H1 (cell line): Measurements from ENCODE around the gene OPALIN. TPM values are rescaled to one million over a fixed set of nuclear protein-coding genes. Genes with fewer than 3 reads are reported as not detected.

Experiments used
- BRCA1 ChIP-seq: IDR thresholded peaks from 2 replicates; pipeline ENCODE4 v1.6.1; 2012; ENCODE audit warnings: low read depth, low read length, improper control_type of control experiment
- CEBPB ChIP-seq: IDR thresholded peaks from 2 replicates; pipeline ENCODE4 v1.6.1; 2012; ENCODE audit warnings: low read depth, low read length
- polyA plus RNA-seq, 7 experiments: library from polyadenylated mRNA; depleted of rRNA in 3 of 7; stranded (reverse) in 5 of 7; unstranded in 2 of 7; fragments of >200 nt in 5 of 7; fragments of 200-250 nt in 2 of 7; gene quantifications; 1 replicate in 5 of 7; 2 replicates in 1 of 7; 4 replicates in 1 of 7; pipeline versions ENCODE4 v1.2.1 to v1.2.3, GENCODE V29; 2011 to 2013; ENCODE audit warnings: missing spikeins in 2 of 7, mixed read lengths in 2 of 7
- total RNA-seq: library from RNA; stranded (reverse); fragmentation: NEBNext Ultra II Directional; extraction: Animal tissue kit (Norgen Biotek cat#: 25700); gene quantifications from 2 replicates; pipeline ENCODE4 v1.2.1, GENCODE V29; 2021
- TF ChIP-seq, protein P1 (sequence below), 3 experiments: IDR thresholded peaks; 1 replicate in 2 of 3; 2 replicates in 1 of 3; pipeline versions ENCODE4 v1.5.1 to v1.6.1; 2011; ENCODE audit warnings: low read length in 3 of 3, mild to moderate bottlenecking in 3 of 3, inconsistent platforms in 2 of 3, low read depth in 1 of 3, moderate library complexity in 1 of 3; ENCODE audit not compliant: insufficient read depth in 1 of 3; ENCODE audit errors: control extremely low read depth in 1 of 3
- TF ChIP-seq, protein P2 (sequence below): IDR thresholded peaks from 2 replicates; pipeline ENCODE4 v1.6.1; 2012; ENCODE audit warnings: low read length, inconsistent platforms

Gene OPALIN
- total and polyA plus RNA-seq, 2 of the 8 experiments (the other 6 are each of a cell fraction or from before 2014, with no cell fraction given), result 0.03 TPM; not detected in 1

DNA sequence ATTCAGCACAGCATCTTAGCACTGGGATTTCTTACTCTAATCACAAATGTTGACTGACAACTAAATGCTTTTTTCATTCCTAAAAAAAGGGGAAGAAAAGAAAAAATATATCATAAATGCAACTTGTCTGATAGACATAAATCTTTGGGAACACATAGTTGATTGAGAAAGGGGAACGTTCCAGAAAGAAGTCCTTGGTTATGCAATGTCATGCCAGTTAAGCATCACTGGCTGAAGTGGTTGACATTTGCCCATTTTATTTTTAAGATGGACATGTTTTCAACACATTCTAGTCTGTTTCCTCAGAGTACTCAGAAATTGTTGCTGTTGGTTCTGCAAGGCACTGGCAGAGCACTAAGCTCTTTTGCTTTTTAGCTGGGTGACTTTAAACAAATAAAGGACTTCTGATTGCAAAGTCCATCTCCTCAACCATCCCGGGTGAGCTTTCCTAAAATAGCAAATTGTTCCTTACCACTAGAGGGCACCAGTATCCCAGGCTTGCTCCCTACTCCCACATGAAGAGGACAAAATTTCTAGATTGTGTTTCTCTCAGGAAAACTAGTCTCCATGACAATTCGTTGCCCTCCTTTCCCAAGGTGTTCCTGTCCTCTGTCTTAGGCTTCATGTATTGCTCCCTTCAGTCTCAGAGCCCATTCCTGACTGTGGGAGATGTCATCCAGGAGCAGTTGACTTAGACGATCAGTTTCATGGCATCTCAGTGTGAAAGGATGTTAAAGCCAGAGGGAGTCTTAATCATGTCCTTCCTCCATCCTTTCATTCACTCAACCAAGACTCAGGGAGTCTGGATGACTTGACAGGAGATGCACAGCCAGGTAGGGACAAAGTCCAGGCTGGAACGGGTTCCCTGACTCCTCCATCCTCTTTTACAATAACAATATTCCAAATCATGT, 23.9 kb downstream of the OPALIN start (continued):
- TF ChIP-seq, protein P1, sequence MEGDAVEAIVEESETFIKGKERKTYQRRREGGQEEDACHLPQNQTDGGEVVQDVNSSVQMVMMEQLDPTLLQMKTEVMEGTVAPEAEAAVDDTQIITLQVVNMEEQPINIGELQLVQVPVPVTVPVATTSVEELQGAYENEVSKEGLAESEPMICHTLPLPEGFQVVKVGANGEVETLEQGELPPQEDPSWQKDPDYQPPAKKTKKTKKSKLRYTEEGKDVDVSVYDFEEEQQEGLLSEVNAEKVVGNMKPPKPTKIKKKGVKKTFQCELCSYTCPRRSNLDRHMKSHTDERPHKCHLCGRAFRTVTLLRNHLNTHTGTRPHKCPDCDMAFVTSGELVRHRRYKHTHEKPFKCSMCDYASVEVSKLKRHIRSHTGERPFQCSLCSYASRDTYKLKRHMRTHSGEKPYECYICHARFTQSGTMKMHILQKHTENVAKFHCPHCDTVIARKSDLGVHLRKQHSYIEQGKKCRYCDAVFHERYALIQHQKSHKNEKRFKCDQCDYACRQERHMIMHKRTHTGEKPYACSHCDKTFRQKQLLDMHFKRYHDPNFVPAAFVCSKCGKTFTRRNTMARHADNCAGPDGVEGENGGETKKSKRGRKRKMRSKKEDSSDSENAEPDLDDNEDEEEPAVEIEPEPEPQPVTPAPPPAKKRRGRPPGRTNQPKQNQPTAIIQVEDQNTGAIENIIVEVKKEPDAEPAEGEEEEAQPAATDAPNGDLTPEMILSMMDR (IDR thresholded peaks at IDR 0.05; ENCODE audit: control extremely low read depth in 1 of 3, insufficient read depth in 1 of 3, low read depth in 1 of 3, low read length in 3 of 3), result peak in 2 of 3 experiments; percentile 80 to 85; a peak in 3 of 4 replicates
- TF ChIP-seq, protein P2, sequence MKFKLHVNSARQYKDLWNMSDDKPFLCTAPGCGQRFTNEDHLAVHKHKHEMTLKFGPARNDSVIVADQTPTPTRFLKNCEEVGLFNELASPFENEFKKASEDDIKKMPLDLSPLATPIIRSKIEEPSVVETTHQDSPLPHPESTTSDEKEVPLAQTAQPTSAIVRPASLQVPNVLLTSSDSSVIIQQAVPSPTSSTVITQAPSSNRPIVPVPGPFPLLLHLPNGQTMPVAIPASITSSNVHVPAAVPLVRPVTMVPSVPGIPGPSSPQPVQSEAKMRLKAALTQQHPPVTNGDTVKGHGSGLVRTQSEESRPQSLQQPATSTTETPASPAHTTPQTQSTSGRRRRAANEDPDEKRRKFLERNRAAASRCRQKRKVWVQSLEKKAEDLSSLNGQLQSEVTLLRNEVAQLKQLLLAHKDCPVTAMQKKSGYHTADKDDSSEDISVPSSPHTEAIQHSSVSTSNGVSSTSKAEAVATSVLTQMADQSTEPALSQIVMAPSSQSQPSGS, result no peak
- TF ChIP-seq BRCA1, result no peak
- TF ChIP-seq CEBPB, result 0 out of 2 replicates have a peak, but pooled peaks have one; percentile 37
